SHP77 treated with DMSO at 0.1 percent for 48 hours (cell line): ENCODE measurements around the gene TRIM2.
"Not testable (repeated sequence)": the region's sequence is repeated elsewhere in the genome, so short reads cannot be mapped to it uniquely, and the experiment has no call there.

Experiments
- DNase-seq: peaks from one replicate; lab custom pipeline; 2025; lab: John Stamatoyannopoulos, UW

The TRIM2 gene

DNA sequence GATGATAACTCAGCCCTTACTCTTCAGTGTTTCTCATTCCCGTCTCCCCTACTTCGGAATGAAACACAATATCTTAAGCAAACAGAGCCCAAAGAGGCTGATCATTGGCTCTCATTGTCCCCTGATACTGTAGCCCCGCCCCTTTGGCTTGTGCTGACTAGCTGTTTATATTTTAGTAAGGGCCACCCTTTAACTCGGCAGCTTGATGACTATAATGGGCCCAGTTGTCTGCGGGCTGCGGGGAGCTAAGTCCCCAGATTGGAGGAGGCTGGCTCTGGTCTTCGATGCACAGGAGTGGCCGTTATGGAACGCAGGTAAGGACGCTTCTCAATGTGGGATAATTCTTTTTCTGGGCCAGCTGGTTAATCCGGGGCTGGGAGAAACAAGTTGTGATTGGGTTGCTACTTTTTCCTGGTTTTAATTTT is at the start of gene TRIM2:
Gene TRIM2 (plus strand): TSS at position 197 of the 425 bp plus-strand sequence. CDS start 88 bp downstream, at position 285.
- no peak for DNase-seq

- no peak for DNase-seq
These were observed 48.6 kb upstream of the TRIM2 start for GRCh38 chr4:153155686-153156085.

GRCh38 chr4:153156263-153156662 is 48.0 kb upstream of the TRIM2 start:
- no peak for DNase-seq

DNA sequence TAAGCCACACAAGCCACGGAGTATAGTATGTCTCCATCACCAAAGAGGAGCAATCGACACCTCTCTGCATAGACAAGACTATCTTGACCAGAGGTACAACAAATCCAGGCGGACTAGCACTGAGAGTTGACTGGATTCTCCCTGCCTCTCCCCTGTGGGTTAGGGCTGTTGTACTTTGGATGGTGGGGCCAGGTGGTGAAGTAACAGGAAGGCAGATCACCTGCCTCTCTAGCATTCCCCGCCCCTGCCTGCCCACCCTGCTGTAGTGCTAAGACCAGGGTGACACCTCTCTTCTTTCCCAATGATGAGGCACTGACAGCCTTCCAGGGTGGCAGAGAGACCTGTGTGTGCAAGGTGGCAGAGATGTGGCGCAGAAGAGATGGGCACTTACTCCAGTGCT is 47.5 kb upstream of the TRIM2 start:
- no peak for DNase-seq

- DNase-seq = no peak
These were observed 45.2 kb upstream of the TRIM2 start for GRCh38 chr4:153159016-153159415.

DNA sequence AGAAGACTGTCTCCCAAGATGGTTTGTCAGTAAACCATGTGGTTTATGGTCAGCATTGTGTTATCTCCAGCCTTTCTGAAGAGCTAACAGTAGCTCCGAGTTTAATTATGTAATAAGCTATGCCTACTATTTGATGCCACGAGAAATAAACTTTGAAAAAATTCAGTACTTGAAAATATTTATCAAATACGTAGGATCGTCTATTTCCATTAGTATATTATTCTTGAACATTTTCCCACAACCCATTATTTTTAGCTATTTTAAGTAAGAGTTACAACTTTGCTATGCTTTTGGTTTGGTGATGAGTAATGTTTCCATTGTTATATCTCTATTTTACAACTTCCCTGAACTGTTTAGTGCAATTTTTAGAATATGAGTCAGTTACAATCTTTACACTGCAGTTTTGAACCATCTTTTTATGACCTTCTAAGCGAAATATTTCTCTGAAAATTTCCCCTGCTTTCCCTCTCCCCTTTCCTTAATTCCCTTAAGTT is 44.5 kb upstream of the TRIM2 start:
- no peak for DNase-seq

DNA sequence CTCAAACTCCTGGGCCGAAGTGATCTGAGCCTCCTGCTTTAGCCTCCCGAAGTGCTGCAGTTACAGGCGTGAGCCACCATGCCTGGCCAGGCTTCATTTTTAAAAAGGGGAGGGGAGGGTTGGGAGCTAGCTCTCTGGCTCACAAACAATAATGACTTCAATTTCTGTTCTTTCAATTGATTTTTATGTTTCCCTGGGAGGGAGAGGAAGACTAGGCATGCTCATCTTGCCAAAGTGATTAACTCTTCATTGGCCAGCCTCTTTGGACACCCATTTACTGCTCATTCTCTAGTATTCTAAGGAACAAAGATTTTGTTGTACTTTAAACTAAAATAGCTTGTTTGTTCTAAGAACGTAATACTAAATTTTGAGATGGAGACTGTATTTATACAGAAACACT is 43.4 kb upstream of the TRIM2 start:
- DNase-seq = no peak

- no peak for DNase-seq
These were observed 42.8 kb upstream of the TRIM2 start for GRCh38 chr4:153161226-153161963.

DNA sequence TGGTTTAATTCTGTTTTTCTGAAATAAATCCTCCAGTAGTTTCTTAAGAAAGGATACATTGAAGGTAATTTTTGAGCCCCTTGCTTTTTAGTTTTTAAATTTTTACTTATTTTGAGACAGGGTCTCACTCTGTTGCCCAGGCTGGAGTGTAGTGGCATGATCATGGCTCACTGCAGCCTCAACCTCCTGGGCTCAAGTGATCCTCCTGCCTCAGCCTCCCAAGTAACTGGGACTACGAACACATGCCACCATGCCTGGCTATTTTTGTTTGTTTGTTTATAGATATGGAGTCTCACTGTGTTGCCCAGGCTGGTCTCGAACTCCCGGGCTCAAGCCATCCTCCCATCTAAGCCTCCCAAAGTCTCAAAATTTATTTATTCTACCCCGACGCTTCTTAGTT is 39.0 kb upstream of the TRIM2 start:
- DNase-seq = not testable (repeated sequence)

DNA sequence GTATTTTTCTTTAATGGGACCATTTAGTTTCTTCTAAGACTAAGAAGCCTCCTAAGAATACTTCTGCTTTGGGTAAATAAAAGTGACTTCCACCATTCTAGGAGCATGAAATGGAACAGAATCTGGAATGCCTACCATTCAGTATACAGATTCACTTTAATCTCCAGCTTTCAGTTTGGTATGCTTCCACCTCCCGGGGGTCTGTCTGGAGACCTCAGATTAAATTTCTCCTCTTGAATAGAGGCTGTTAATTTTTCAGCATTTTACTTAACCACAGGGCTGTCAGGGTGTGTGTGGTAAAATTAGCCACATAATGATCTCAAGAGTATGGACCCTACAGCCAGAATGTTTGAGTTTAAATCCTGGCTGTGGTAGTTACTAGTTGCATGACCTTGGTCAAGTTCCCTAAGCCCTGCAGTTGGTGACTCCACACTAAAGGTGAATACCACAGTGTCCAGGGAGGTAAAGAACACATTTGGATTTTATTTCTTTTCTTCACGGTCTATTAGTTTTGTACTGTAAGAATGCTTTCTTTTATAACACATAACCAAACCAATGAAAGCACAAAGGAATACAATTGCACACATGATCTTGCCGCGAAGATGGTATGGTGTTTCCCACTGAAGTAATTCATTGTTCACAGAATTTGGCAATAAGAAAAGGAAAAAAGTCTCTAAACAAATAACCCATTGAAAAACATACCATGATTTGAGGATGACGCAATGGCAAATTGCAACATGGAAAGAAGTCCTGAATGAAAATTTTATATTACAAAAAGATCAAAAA is 37.3 kb upstream of the TRIM2 start:
- DNase-seq = no peak

GRCh38 chr4:153169776-153170175 is 34.5 kb upstream of the TRIM2 start:
- no peak for DNase-seq

DNA sequence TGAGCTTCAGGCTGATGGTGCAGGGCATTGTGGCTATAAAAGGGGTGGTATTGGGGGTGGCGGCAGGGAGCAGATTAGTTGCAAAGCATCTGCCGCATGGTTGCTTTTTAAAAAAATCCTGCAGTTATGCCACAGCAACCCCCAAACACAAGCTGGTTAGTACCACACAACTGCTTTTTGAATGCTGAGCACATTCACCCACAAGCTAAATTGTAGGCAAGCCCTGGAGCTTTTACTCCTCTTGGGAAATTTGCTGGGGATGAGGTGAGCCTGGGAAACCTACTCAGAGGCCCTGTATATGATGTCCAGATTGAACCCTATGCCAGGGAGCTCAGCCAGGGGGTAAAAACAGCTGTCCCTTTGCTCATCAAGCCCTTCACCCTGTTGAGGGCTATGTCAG is 33.8 kb upstream of the TRIM2 start:
- DNase-seq = no peak

DNA sequence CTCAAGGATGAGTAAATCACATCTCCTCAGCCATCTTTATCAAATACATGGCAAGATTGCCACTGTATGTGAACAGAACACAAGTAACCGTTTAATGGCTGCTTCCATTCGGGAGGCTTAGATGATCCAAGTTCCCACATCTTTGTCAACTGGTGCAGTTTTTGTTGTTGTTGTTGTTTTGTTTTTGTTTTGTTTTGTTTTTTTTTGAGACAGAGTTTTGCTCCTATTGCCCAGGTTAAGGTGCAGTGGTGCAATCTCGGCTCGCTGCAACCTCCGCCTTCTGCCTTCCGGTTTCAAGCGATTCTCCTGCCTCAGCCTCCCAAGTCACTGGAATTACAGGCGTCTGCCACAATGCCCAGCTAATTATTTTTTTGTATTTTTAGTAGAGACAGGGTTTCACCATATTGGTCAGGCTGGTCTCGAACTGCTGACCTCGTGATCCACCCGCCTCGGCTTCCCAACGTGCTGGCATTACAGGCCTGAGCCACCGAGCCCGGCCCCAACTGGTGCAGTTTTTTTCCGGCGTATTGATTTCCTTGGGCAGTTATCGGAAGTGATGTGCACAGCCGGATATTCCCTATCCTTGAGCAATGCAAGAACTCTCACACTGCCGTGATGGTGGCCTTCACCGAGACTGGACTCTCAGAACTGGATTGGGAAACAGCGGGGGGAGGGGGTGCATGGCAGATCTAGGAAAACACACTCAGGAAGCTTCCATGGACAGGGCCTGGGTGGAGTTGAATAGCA is 29.2 kb upstream of the TRIM2 start:
- no peak for DNase-seq

GRCh38 chr4:153176938-153177337 is 27.3 kb upstream of the TRIM2 start:
- DNase-seq = no peak

- DNase-seq = no peak
These were observed 26.4 kb upstream of the TRIM2 start for GRCh38 chr4:153177841-153178240.

DNA sequence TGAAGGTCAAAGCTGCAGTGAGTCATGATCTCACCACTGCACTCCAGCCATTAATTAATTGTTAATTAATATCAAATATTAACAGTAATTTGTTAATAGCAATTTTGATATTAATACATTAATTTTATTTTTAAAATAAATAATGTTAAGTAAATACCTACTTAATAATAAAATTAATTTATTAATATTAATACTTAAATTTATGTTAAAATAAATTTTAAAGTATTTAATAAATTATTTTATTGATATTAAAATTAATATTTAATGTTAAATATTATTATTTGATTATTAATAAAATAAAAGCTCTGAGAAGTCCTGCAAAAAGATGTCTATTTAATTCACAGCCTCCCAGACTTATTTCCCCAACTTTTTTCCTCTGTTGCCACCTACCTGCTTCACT is 25.1 kb upstream of the TRIM2 start:
- no peak for DNase-seq

GRCh38 chr4:153181293-153181692 is 22.9 kb upstream of the TRIM2 start:
- DNase-seq = no peak

DNA sequence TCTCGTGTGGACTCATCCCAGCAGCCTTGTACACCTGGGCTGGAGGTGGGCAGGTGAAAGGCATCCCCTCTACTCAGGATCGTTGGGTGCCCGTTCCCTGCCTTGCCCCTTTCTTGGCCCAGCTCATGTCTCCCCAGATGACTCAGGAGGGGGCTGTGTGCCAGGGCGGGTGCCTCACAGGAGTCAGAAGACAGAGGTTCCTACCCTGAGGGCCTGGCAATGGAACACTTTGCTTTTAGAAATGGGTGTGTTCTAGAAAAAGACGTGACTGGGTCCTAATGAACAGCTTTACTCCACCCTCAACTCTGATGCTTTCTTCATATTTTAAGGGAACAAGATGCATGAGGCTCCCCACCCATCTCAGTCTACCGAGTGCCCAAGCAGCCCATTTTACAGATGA is 22.5 kb upstream of the TRIM2 start:
- no peak for DNase-seq

- DNase-seq = no peak
These were observed 21.1 kb upstream of the TRIM2 start for GRCh38 chr4:153183146-153183545.

- no peak for DNase-seq
These were observed 18.9 kb upstream of the TRIM2 start for GRCh38 chr4:153185331-153185852.

- DNase-seq = no peak
These were observed 18.1 kb upstream of the TRIM2 start for GRCh38 chr4:153186046-153186728.
